ENCODE measurements around the gene DRAXIN. TPM values are rescaled to one million over a fixed set of nuclear protein-coding genes. Genes with fewer than 3 reads are reported as not detected.

DRAXIN gene
- polyA plus RNA-seq, 1 donor from 2014 or later = 33.5 TPM

- TF ChIP-seq CTCF (IDR thresholded peaks at IDR 0.05; ENCODE audit: poor library complexity, severe bottlenecking) (no peak), RAD21 (conservative IDR thresholded peaks at IDR 0.05) (no peak), EP300 (conservative IDR thresholded peaks at IDR 0.05; ENCODE audit: poor library complexity, severe bottlenecking) (no peak), REST (IDR thresholded peaks at IDR 0.05; ENCODE audit: borderline replicate concordance) (no peak), POLR2AphosphoS5 (IDR thresholded peaks at IDR 0.05) (no peak), TAF1 (IDR thresholded peaks at IDR 0.05; ENCODE audit: low read depth) (no peak), SMC3 (conservative IDR thresholded peaks at IDR 0.05; ENCODE audit: poor library complexity) (no peak), MXI1 (conservative IDR thresholded peaks at IDR 0.05; ENCODE audit: poor library complexity, severe bottlenecking) (no peak), EZH2 (IDR thresholded peaks at IDR 0.05; ENCODE audit: borderline replicate concordance, insufficient read depth, low read length, poor library complexity, severe bottlenecking) (no peak)
- Histone ChIP-seq H2AFZ (ENCODE audit: low read depth, low read length) (no peak overlapping the region), H3F3A (ENCODE audit: insufficient read depth, low read length, poor library complexity, severe bottlenecking) (no peaks in the 10 kb centered on the region), H3K36me3 (ENCODE audit: insufficient read depth, low read length) (no peaks in the 10 kb centered on the region), H3K9me3 (ENCODE audit: low read length) (no peaks in the 10 kb centered on the region), H3K4me3 (ENCODE audit: low read length) (no peak overlapping the region), H3K79me2 (replicated peaks; ENCODE audit: insufficient read depth, low read length) (no peaks in the 10 kb centered on the region), H3K27me3 (ENCODE audit: insufficient read depth, low read depth, low read length) (no peaks in the 10 kb centered on the region), H3K9ac (ENCODE audit: low read length) (no peak overlapping the region), H3K4me2 (ENCODE audit: low read length) (no peak overlapping the region), H4K20me1 (ENCODE audit: insufficient read depth) (no peaks in the 10 kb centered on the region), H3K9me2 (ENCODE audit: insufficient read depth, low read length) (no peaks in the 10 kb centered on the region), H3K27ac (ENCODE audit: low read length) (no peak overlapping the region)
Measured at GRCh38 chr1:11721311-11721710, 29.8 kb downstream of the DRAXIN start.

- Histone ChIP-seq H3F3A (ENCODE audit: insufficient read depth, low read length, poor library complexity, severe bottlenecking) (no peaks in the 10 kb centered on the region), H3K4me3 (ENCODE audit: low read length) (no peak overlapping the region), H4K20me1 (ENCODE audit: insufficient read depth) (no peaks in the 10 kb centered on the region), H3K9me2 (ENCODE audit: insufficient read depth, low read length) (no peaks in the 10 kb centered on the region), H3K27ac (ENCODE audit: low read length) (no peak overlapping the region), H3K9ac (ENCODE audit: low read length) (no peak overlapping the region), H3K36me3 (ENCODE audit: insufficient read depth, low read length) (no peaks in the 10 kb centered on the region), H2AFZ (ENCODE audit: low read depth, low read length) (no peak overlapping the region), H3K4me2 (ENCODE audit: low read length) (no peak overlapping the region), H3K79me2 (replicated peaks; ENCODE audit: insufficient read depth, low read length) (no peaks in the 10 kb centered on the region), H3K27me3 (ENCODE audit: insufficient read depth, low read depth, low read length) (no peaks in the 10 kb centered on the region), H3K9me3 (ENCODE audit: low read length) (no peaks in the 10 kb centered on the region)
- TF ChIP-seq POLR2AphosphoS5 (IDR thresholded peaks at IDR 0.05) (no peak), RAD21 (conservative IDR thresholded peaks at IDR 0.05) (no peak), MXI1 (conservative IDR thresholded peaks at IDR 0.05; ENCODE audit: poor library complexity, severe bottlenecking) (no peak), REST (IDR thresholded peaks at IDR 0.05; ENCODE audit: borderline replicate concordance) (no peak), EP300 (conservative IDR thresholded peaks at IDR 0.05; ENCODE audit: poor library complexity, severe bottlenecking) (no peak), TAF1 (IDR thresholded peaks at IDR 0.05; ENCODE audit: low read depth) (no peak)
Measured at GRCh38 chr1:11722538-11722937, 31.0 kb downstream of the DRAXIN start.

Data from neural cell (in vitro differentiated cells).